ENCODE measurements around the gene DTX3.
"Not testable (repeated sequence)": the region's sequence is repeated elsewhere in the genome, so short reads cannot be mapped to it uniquely, and the experiment has no call there.

Gene DTX3

GRCh38 chr12:57583008-57583831 is 21.4 kb upstream of the DTX3 start:
- DNase-seq: peak in 10 of 14 donors; percentile 7 to 54 (median 22)

- no peak for DNase-seq
These were observed 20.6 kb upstream of the DTX3 start for GRCh38 chr12:57584050-57584449.

- no peak for DNase-seq
These were observed 19.9 kb upstream of the DTX3 start for GRCh38 chr12:57584690-57585089.

- DNase-seq: no peak
These were observed 19.5 kb upstream of the DTX3 start for GRCh38 chr12:57585156-57585555.

- DNase-seq: no peak
These were observed 18.5 kb upstream of the DTX3 start for GRCh38 chr12:57586128-57586527.

GRCh38 chr12:57586832-57587429 is 17.7 kb upstream of the DTX3 start:
- no peak for DNase-seq

GRCh38 chr12:57588951-57589610 is 15.5 kb upstream of the DTX3 start:
- DNase-seq: not testable (repeated sequence)

GRCh38 chr12:57590479-57590863 is 14.2 kb upstream of the DTX3 start:
- DNase-seq: no peak

- peak in 13 of 14 donors; percentile 38 to 82 (median 66) for DNase-seq
These were observed 13.5 kb upstream of the DTX3 start, which contains the start of gene PIP4K2C for GRCh38 chr12:57590864-57591781. Gene PIP4K2C, plus strand, starts transcription at chr12:57591192. Its CDS starts 98 bp downstream, at chr12:57591290.

- DNase-seq: no peak
These were observed 12.8 kb upstream of the DTX3 start for GRCh38 chr12:57591782-57592325.

- no peak for DNase-seq
These were observed 12.0 kb upstream of the DTX3 start for GRCh38 chr12:57592551-57593165.

GRCh38 chr12:57593187-57593586 is 11.4 kb upstream of the DTX3 start:
- DNase-seq: no peak

GRCh38 chr12:57600395-57600794 is 4.2 kb upstream of the DTX3 start:
- DNase-seq: no peak

GRCh38 chr12:57602544-57602943 is 2.1 kb upstream of the DTX3 start:
- no peak for DNase-seq

GRCh38 chr12:57603324-57603723 is 1.3 kb upstream of the DTX3 start:
- DNase-seq: no peak

- peak in 7 of 14 donors; percentile 9 to 78 (median 34) for DNase-seq
These were observed 690 bp upstream of the DTX3 start for GRCh38 chr12:57603815-57604453.

GRCh38 chr12:57604992-57605810 is 577 bp downstream of the DTX3 start:
- peak in 9 of 14 donors; percentile 12 to 60 (median 51) for DNase-seq

- no peak for DNase-seq
These were observed 1.2 kb downstream of the DTX3 start for GRCh38 chr12:57605811-57606311.

- DNase-seq: no peak
These were observed 1.8 kb downstream of the DTX3 start for GRCh38 chr12:57606399-57606798.

- no peak for DNase-seq
These were observed 2.2 kb downstream of the DTX3 start for GRCh38 chr12:57606821-57607220.
